Stimulated activated CD4-positive, alpha-beta T cell treated with anti-CD3 and anti-CD28 coated beads, Interleukin-1b, Interleukin-23, amount 100 ng/mL, for 48 hours (primary cell): ENCODE results near the gene FAM181A.

Source experiments
- DNase-seq: peaks from one replicate; pipeline ENCODE4 v3.0.0-alpha.2; 2020

The FAM181A gene

GRCh38 chr14:93926873-93927799 is at the start of gene FAM181A:
Gene FAM181A, plus strand, starts transcription at chr14:93927344. Its CDS starts 942 bp downstream, at chr14:93928286.
- no peak for DNase-seq

- no peak for DNase-seq
These were observed 48.9 kb upstream of the FAM181A start for GRCh38 chr14:93878212-93878611.

- no peak for DNase-seq
These were observed 48.3 kb upstream of the FAM181A start for GRCh38 chr14:93878871-93879270.

- no peak for DNase-seq
These were observed 47.7 kb upstream of the FAM181A start for GRCh38 chr14:93879362-93879983.

- no peak for DNase-seq
These were observed 46.9 kb upstream of the FAM181A start for GRCh38 chr14:93880021-93880820.

- no peak for DNase-seq
These were observed 42.2 kb upstream of the FAM181A start for GRCh38 chr14:93884950-93885349.

GRCh38 chr14:93888995-93889394 is 38.1 kb upstream of the FAM181A start:
- no peak for DNase-seq

- DNase-seq: no peak
These were observed 37.2 kb upstream of the FAM181A start for GRCh38 chr14:93889739-93890483.

- no peak for DNase-seq
These were observed 35.2 kb upstream of the FAM181A start for GRCh38 chr14:93891756-93892504.

GRCh38 chr14:93892505-93892839 is 34.7 kb upstream of the FAM181A start:
- no peak for DNase-seq

- peak; percentile 59 for DNase-seq
These were observed 34.1 kb upstream of the FAM181A start for GRCh38 chr14:93892923-93893558.

- DNase-seq: no peak
These were observed 33.4 kb upstream of the FAM181A start for GRCh38 chr14:93893661-93894261.

- no peak for DNase-seq
These were observed 32.0 kb upstream of the FAM181A start for GRCh38 chr14:93895023-93895604.

- no peak for DNase-seq
These were observed 29.7 kb upstream of the FAM181A start for GRCh38 chr14:93897476-93897845.

- DNase-seq: no peak
These were observed 29.0 kb upstream of the FAM181A start for GRCh38 chr14:93898081-93898611.

- DNase-seq: no peak
These were observed 28.4 kb upstream of the FAM181A start for GRCh38 chr14:93898731-93899130.

GRCh38 chr14:93901813-93902212 is 25.3 kb upstream of the FAM181A start:
- DNase-seq: no peak

- DNase-seq: no peak
These were observed 24.4 kb upstream of the FAM181A start for GRCh38 chr14:93902619-93903307.

- DNase-seq: no peak
These were observed 23.6 kb upstream of the FAM181A start for GRCh38 chr14:93903342-93904184.
